ENCODE measurements around the gene HK1.

HK1 gene

DNA sequence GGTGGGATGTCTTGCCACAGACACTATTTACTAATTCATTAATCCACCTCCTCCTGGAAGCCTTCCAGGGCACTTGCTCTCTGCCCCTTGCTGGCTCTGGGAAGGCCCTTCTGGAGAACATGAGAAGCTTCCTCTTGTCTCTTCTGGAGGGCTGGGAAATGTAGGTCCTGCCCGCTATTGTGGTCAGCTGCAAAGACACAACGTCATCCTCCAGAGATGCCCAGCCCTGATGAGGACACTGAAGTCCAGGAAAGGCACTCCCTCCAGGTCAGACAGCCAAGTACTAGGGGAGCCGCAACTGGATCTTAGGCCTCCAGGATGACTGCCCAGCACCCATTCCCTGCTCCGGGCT lies 148.1 kb downstream of the HK1 start:
- Histone ChIP-seq H3K27me3 (ENCODE audit: control insufficient read depth in 3 of 3, insufficient read depth in 3 of 3, low read depth in 1 of 3, low read length in 3 of 3) (peaks cover 0 to 5% (median 0%) of the 10 kb centered on the region in 3 experiments), H4K91ac (ENCODE audit: low read depth, low read length, poor library complexity) (no peak overlapping the region), H3K4ac (ENCODE audit: low read length) (no peak overlapping the region), H3K36me3 (replicated peaks in 1 of 2; ENCODE audit: control insufficient read depth in 2 of 2, insufficient read depth in 2 of 2, low read length in 2 of 2) (no peaks in the 10 kb centered on the region), H3K18ac (ENCODE audit: low read length) (no peak overlapping the region), H2AK5ac (ENCODE audit: low read depth, low read length) (no peak overlapping the region), H3K9ac (ENCODE audit: low read depth, low read length, poor library complexity) (no peak overlapping the region), H3K9me3 (replicated peaks in 1 of 2; ENCODE audit: control insufficient read depth in 2 of 2, insufficient read depth in 1 of 2, low read depth in 1 of 2, low read length in 2 of 2) (no peaks in the 10 kb centered on the region), H3K27ac (replicated peaks; ENCODE audit: low read length) (no peak overlapping the region), H3K23ac (ENCODE audit: low read depth, low read length, poor library complexity) (peak overlapping the region; percentile 88), H2BK120ac (ENCODE audit: low read depth, low read length) (no peak overlapping the region), H4K8ac (ENCODE audit: low read depth, low read length) (no peak overlapping the region), H3K14ac (ENCODE audit: low read length) (no peak overlapping the region), H3K79me1 (ENCODE audit: low read depth, low read length) (no peaks in the 10 kb centered on the region), H2BK5ac (ENCODE audit: low read length) (no peak overlapping the region), H3K4me1 (ENCODE audit: control insufficient read depth in 2 of 2, insufficient read depth in 1 of 2, low read depth in 1 of 2, low read length in 2 of 2) (no peaks in the 10 kb centered on the region), H3K4me3 (ENCODE audit: low read length in 2 of 2) (no peak overlapping the region), H3K4me2 (ENCODE audit: insufficient read depth, low read length, poor library complexity, severe bottlenecking) (no peak overlapping the region), H2BK15ac (ENCODE audit: low read length) (no peak overlapping the region), H2AFZ (ENCODE audit: low read length) (no peak overlapping the region), H2BK12ac (ENCODE audit: low read length) (no peak overlapping the region)
- no CpG with 5 or more reads among the region's 4 CpGs for WGBS, 2 donors (ENCODE audit: extremely low coverage in 2 of 2, insufficient read length in 2 of 2, insufficient replicate concordance in 1 of 2)
- DNase-seq (ENCODE audit: low spot score): no peak

- DNase-seq (ENCODE audit: low spot score): no peak
- H3K18ac ChIP-seq (ENCODE audit: low read length): no peak overlapping the region
- H3K9me3 ChIP-seq (replicated peaks in 1 of 2; ENCODE audit: control insufficient read depth in 2 of 2, insufficient read depth in 1 of 2, low read depth in 1 of 2, low read length in 2 of 2): no peaks in the 10 kb centered on the region
- H2AFZ ChIP-seq (ENCODE audit: low read length): no peak overlapping the region
- no peak overlapping the region for H3K27ac ChIP-seq (replicated peaks; ENCODE audit: low read length)
- no peaks in the 10 kb centered on the region for H3K79me1 ChIP-seq (ENCODE audit: low read depth, low read length)
- H4K91ac ChIP-seq (ENCODE audit: low read depth, low read length, poor library complexity): no peak overlapping the region
- H2AK5ac ChIP-seq (ENCODE audit: low read depth, low read length): no peak overlapping the region
- peaks cover 0 to 3% (median 0%) of the 10 kb centered on the region in 3 experiments for H3K27me3 ChIP-seq (ENCODE audit: control insufficient read depth in 3 of 3, insufficient read depth in 3 of 3, low read depth in 1 of 3, low read length in 3 of 3)
- no peak overlapping the region for H2BK5ac ChIP-seq (ENCODE audit: low read length)
- no peak overlapping the region for H3K23ac ChIP-seq (ENCODE audit: low read depth, low read length, poor library complexity)
- H3K4me3 ChIP-seq (ENCODE audit: low read length in 2 of 2): no peak overlapping the region
- H2BK15ac ChIP-seq (ENCODE audit: low read length): no peak overlapping the region
- no peak overlapping the region for H2BK120ac ChIP-seq (ENCODE audit: low read depth, low read length)
- WGBS, 2 donors (ENCODE audit: extremely low coverage in 2 of 2, insufficient read length in 2 of 2, insufficient replicate concordance in 1 of 2): no CpG with 5 or more reads among the region's 8 CpGs
- H2BK12ac ChIP-seq (ENCODE audit: low read length): no peak overlapping the region
- no peak overlapping the region for H3K4ac ChIP-seq (ENCODE audit: low read length)
- H4K8ac ChIP-seq (ENCODE audit: low read depth, low read length): no peak overlapping the region
- H3K14ac ChIP-seq (ENCODE audit: low read length): no peak overlapping the region
- no peak overlapping the region for H3K4me2 ChIP-seq (ENCODE audit: insufficient read depth, low read length, poor library complexity, severe bottlenecking)
- H3K36me3 ChIP-seq (replicated peaks in 1 of 2; ENCODE audit: control insufficient read depth in 2 of 2, insufficient read depth in 2 of 2, low read length in 2 of 2): no peaks in the 10 kb centered on the region
- no peaks in the 10 kb centered on the region for H3K4me1 ChIP-seq (ENCODE audit: control insufficient read depth in 2 of 2, insufficient read depth in 1 of 2, low read depth in 1 of 2, low read length in 2 of 2)
- no peak overlapping the region for H3K9ac ChIP-seq (ENCODE audit: low read depth, low read length, poor library complexity)
Measured at GRCh38 chr10:69428165-69428564, 149.9 kb downstream of the HK1 start.

- no peak overlapping the region for H3K9ac ChIP-seq (ENCODE audit: low read depth, low read length, poor library complexity)
- no peak overlapping the region for H3K4ac ChIP-seq (ENCODE audit: low read length)
- no peak overlapping the region for H3K14ac ChIP-seq (ENCODE audit: low read length)
- no peaks in the 10 kb centered on the region for H3K36me3 ChIP-seq (replicated peaks in 1 of 2; ENCODE audit: control insufficient read depth in 2 of 2, insufficient read depth in 2 of 2, low read length in 2 of 2)
- no peak overlapping the region for H3K4me3 ChIP-seq (ENCODE audit: low read length in 2 of 2)
- no peak overlapping the region for H2AK5ac ChIP-seq (ENCODE audit: low read depth, low read length)
- no peak overlapping the region for H2BK120ac ChIP-seq (ENCODE audit: low read depth, low read length)
- no peak overlapping the region for H2BK15ac ChIP-seq (ENCODE audit: low read length)
- no peak overlapping the region for H2BK12ac ChIP-seq (ENCODE audit: low read length)
- no peak overlapping the region for H2AFZ ChIP-seq (ENCODE audit: low read length)
- H3K27ac ChIP-seq (replicated peaks; ENCODE audit: low read length): no peak overlapping the region
- peaks cover 0 to 30% (median 0%) of the 10 kb centered on the region in 3 experiments for H3K27me3 ChIP-seq (ENCODE audit: control insufficient read depth in 3 of 3, insufficient read depth in 3 of 3, low read depth in 1 of 3, low read length in 3 of 3)
- no peak overlapping the region for H4K91ac ChIP-seq (ENCODE audit: low read depth, low read length, poor library complexity)
- no peak overlapping the region for H3K18ac ChIP-seq (ENCODE audit: low read length)
- DNase-seq (ENCODE audit: low spot score): no peak
- no peak overlapping the region for H2BK5ac ChIP-seq (ENCODE audit: low read length)
- no peak overlapping the region for H3K23ac ChIP-seq (ENCODE audit: low read depth, low read length, poor library complexity)
- no peak overlapping the region for H3K4me2 ChIP-seq (ENCODE audit: insufficient read depth, low read length, poor library complexity, severe bottlenecking)
- no peaks in the 10 kb centered on the region for H3K9me3 ChIP-seq (replicated peaks in 1 of 2; ENCODE audit: control insufficient read depth in 2 of 2, insufficient read depth in 1 of 2, low read depth in 1 of 2, low read length in 2 of 2)
- H4K8ac ChIP-seq (ENCODE audit: low read depth, low read length): no peak overlapping the region
- no peaks in the 10 kb centered on the region for H3K4me1 ChIP-seq (ENCODE audit: control insufficient read depth in 2 of 2, insufficient read depth in 1 of 2, low read depth in 1 of 2, low read length in 2 of 2)
- no CpG with 5 or more reads among the region's 2 CpGs for WGBS, 2 donors (ENCODE audit: extremely low coverage in 2 of 2, insufficient read length in 2 of 2, insufficient replicate concordance in 1 of 2)
- H3K79me1 ChIP-seq (ENCODE audit: low read depth, low read length): no peaks in the 10 kb centered on the region
Measured at GRCh38 chr10:69434169-69434568, 155.9 kb downstream of the HK1 start.

DNA sequence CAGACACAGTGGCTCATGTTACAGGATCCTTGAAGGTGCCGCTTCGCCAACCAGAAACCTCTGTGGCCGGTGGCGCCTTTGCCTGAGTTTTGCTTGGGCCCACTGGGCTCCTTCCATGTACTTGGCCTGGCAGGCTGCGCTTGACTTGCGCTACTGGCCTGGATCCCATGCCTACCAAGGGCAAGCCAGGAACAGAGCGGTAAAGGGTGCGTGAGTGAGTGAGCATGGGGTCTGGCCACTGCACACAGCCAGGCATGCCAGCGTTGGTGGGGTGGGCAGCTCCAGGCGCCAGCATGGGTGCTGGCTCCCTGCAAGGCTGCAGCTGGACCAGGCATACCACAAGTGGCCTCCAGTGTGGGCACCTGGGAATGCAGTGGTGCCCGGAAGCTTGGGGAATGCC lies 156.6 kb downstream of the HK1 start:
- no peak for DNase-seq (ENCODE audit: low spot score)
- Histone ChIP-seq H3K4me2 (ENCODE audit: insufficient read depth, low read length, poor library complexity, severe bottlenecking) (no peak overlapping the region), H2BK120ac (ENCODE audit: low read depth, low read length) (no peak overlapping the region), H3K79me1 (ENCODE audit: low read depth, low read length) (no peaks in the 10 kb centered on the region), H2BK15ac (ENCODE audit: low read length) (no peak overlapping the region), H3K27ac (replicated peaks; ENCODE audit: low read length) (no peak overlapping the region), H4K8ac (ENCODE audit: low read depth, low read length) (no peak overlapping the region), H3K23ac (ENCODE audit: low read depth, low read length, poor library complexity) (peak overlapping the region; percentile 35), H2BK5ac (ENCODE audit: low read length) (no peak overlapping the region), H3K4me1 (ENCODE audit: control insufficient read depth in 2 of 2, insufficient read depth in 1 of 2, low read depth in 1 of 2, low read length in 2 of 2) (no peaks in the 10 kb centered on the region), H4K91ac (ENCODE audit: low read depth, low read length, poor library complexity) (no peak overlapping the region), H3K4me3 (ENCODE audit: low read length in 2 of 2) (no peak overlapping the region), H2AFZ (ENCODE audit: low read length) (no peak overlapping the region), H3K18ac (ENCODE audit: low read length) (peak overlapping the region; percentile 72), H3K4ac (ENCODE audit: low read length) (no peak overlapping the region), H2AK5ac (ENCODE audit: low read depth, low read length) (no peak overlapping the region), H3K14ac (ENCODE audit: low read length) (peak overlapping the region; percentile 27), H3K27me3 (ENCODE audit: control insufficient read depth in 3 of 3, insufficient read depth in 3 of 3, low read depth in 1 of 3, low read length in 3 of 3) (peaks cover 0 to 33% (median 0%) of the 10 kb centered on the region in 3 experiments), H3K9ac (ENCODE audit: low read depth, low read length, poor library complexity) (no peak overlapping the region), H3K9me3 (replicated peaks in 1 of 2; ENCODE audit: control insufficient read depth in 2 of 2, insufficient read depth in 1 of 2, low read depth in 1 of 2, low read length in 2 of 2) (no peaks in the 10 kb centered on the region), H3K36me3 (replicated peaks in 1 of 2; ENCODE audit: control insufficient read depth in 2 of 2, insufficient read depth in 2 of 2, low read length in 2 of 2) (no peaks in the 10 kb centered on the region), H2BK12ac (ENCODE audit: low read length) (no peak overlapping the region)
- no CpG with 5 or more reads among the region's 11 CpGs for WGBS, 2 donors (ENCODE audit: extremely low coverage in 2 of 2, insufficient read length in 2 of 2, insufficient replicate concordance in 1 of 2)

Measured in neuronal stem cell (in vitro differentiated cells).